HepG2 (cell line): Measurements from ENCODE around the gene SLC6A6. TPM values are rescaled to one million over a fixed set of nuclear protein-coding genes. Genes with fewer than 3 reads are reported as not detected.

Experiments used
- ERF ChIP-seq: IDR thresholded peaks from 2 replicates; pipeline ENCODE4 v1.6.1; 2018; ENCODE audit warnings: missing biosample characterization, missing genetic modification reagents
- GMEB1 ChIP-seq: sonication (generic); formaldehyde crosslinking; IDR thresholded peaks from 2 replicates; pipeline ENCODE4 v1.5.1; 2020; ENCODE audit warnings: missing genetic modification reagents, mild to moderate bottlenecking, borderline replicate concordance
- NFIB ChIP-seq: sonication (generic); formaldehyde crosslinking; IDR thresholded peaks from 2 replicates; pipeline ENCODE4 v1.9.0; 2021; ENCODE audit warnings: missing genetic modification reagents, mild to moderate bottlenecking, borderline replicate concordance
- RNF219 ChIP-seq: sonication (generic); formaldehyde crosslinking; IDR thresholded peaks from 2 replicates; pipeline ENCODE4 v1.5.0; 2020; ENCODE audit warnings: mild to moderate bottlenecking, missing genetic modification reagents
- RORA ChIP-seq: sonication (generic); formaldehyde crosslinking; IDR thresholded peaks from 2 replicates; pipeline ENCODE4 v1.5.0; 2020; ENCODE audit warnings: mild to moderate bottlenecking, missing genetic modification reagents, moderate library complexity
- SALL1 ChIP-seq: sonication (generic); formaldehyde crosslinking; IDR thresholded peaks from 2 replicates; pipeline ENCODE4 v1.8.0; 2022; ENCODE audit warnings: mild to moderate bottlenecking, missing genetic modification reagents
- SATB2 ChIP-seq: sonication (generic); formaldehyde crosslinking; IDR thresholded peaks from 2 replicates; pipeline ENCODE4 v1.5.0; 2020; ENCODE audit warnings: missing genetic modification reagents
- SRSF4 ChIP-seq: fragments of 200-400 bp; formaldehyde crosslinking; IDR thresholded peaks from one replicate; pipeline ENCODE4 v1.6.1; 2018; ENCODE audit warnings: mild to moderate bottlenecking, low read depth, low read length, moderate library complexity; ENCODE audit not compliant: poor library complexity, severe bottlenecking
- TCF12 ChIP-seq, 2 experiments: fragments of 450-650 bp in 1 of 2; sonication (generic) in 1 of 2; formaldehyde crosslinking in 1 of 2; IDR thresholded peaks; 2 replicates each; pipeline versions ENCODE4 v1.6.1 to v1.8.0; 2017 to 2022; ENCODE audit warnings: antibody characterized with exemption in 1 of 2, mild to moderate bottlenecking in 1 of 2, missing genetic modification reagents in 1 of 2, moderate library complexity in 1 of 2
- ZNF549 ChIP-seq: sonication (generic); formaldehyde crosslinking; IDR thresholded peaks from 2 replicates; pipeline ENCODE4 v1.5.0; 2020; ENCODE audit warnings: missing genetic modification reagents
- ZNF607 ChIP-seq: sonication (generic); formaldehyde crosslinking; IDR thresholded peaks from 2 replicates; pipeline ENCODE4 v1.5.1; 2020; ENCODE audit warnings: missing genetic modification reagents, mild to moderate bottlenecking, borderline replicate concordance
- ZNF674 ChIP-seq: sonication (generic); formaldehyde crosslinking; IDR thresholded peaks from 2 replicates; pipeline ENCODE4 v1.5.0; 2020; ENCODE audit warnings: low read depth, mild to moderate bottlenecking, missing genetic modification reagents
- ZNF800 ChIP-seq: sonication (generic); formaldehyde crosslinking; IDR thresholded peaks from 2 replicates; pipeline ENCODE4 v1.4.0; 2020; ENCODE audit warnings: missing genetic modification reagents
- ZNF841 ChIP-seq: sonication (generic); formaldehyde crosslinking; IDR thresholded peaks from 2 replicates; pipeline ENCODE4 v1.8.1; 2023; ENCODE audit warnings: missing genetic modification reagents, borderline replicate concordance
- ZSCAN22 ChIP-seq: sonication (generic); formaldehyde crosslinking; IDR thresholded peaks from 2 replicates; pipeline ENCODE4 v1.4.0; 2020; ENCODE audit warnings: mild to moderate bottlenecking, missing genetic modification reagents
- polyA plus RNA-seq, 8 experiments: library from polyadenylated mRNA; depleted of rRNA in 3 of 8; stranded (reverse) in 7 of 8; unstranded in 1 of 8; fragments of >200 nt; fragmentation: Illumina TruSeq in 4 of 8; extraction: Trizol in 4 of 8; gene quantifications; 2 replicates each; pipeline versions ENCODE4 v1.2.1 to v1.2.3, GENCODE V29; 2011 to 2016; ENCODE audit warnings: low read depth in 4 of 8, missing spikeins in 1 of 8, mixed read lengths in 1 of 8; ENCODE audit not compliant: insufficient read depth in 1 of 8
- total RNA-seq, 5 experiments: library from RNA; depleted of rRNA; stranded (reverse); fragments of >200 nt; fragmentation: Illumina TruSeq; extraction: Trizol; gene quantifications; 2 replicates each; pipeline ENCODE4 v1.2.3, GENCODE V29; 2016; ENCODE audit warnings: low read depth in 1 of 5
- TF ChIP-seq, protein P1 (sequence below): sonication (generic); formaldehyde crosslinking; IDR thresholded peaks from 2 replicates; pipeline ENCODE4 v1.4.0; 2020; ENCODE audit warnings: missing genetic modification reagents, borderline replicate concordance
- TF ChIP-seq, protein P2 (sequence below): sonication (generic); formaldehyde crosslinking; IDR thresholded peaks from 2 replicates; pipeline ENCODE4 v1.5.0; 2020; ENCODE audit warnings: missing genetic modification reagents
- TF ChIP-seq, protein P3 (sequence below): sonication (generic); formaldehyde crosslinking; IDR thresholded peaks from 2 replicates; pipeline ENCODE4 v1.8.1; 2023; ENCODE audit warnings: missing genetic modification reagents, mild to moderate bottlenecking, borderline replicate concordance

SLC6A6 gene
- total and polyA plus RNA-seq, 2 of the 13 experiments (the other 11 are each of a cell fraction or from before 2014, with no cell fraction given): 14.1 to 20.7 TPM

GRCh38 chr3:14402304-14402811, at the start of gene SLC6A6 (continued):
- TF ChIP-seq, protein P1, sequence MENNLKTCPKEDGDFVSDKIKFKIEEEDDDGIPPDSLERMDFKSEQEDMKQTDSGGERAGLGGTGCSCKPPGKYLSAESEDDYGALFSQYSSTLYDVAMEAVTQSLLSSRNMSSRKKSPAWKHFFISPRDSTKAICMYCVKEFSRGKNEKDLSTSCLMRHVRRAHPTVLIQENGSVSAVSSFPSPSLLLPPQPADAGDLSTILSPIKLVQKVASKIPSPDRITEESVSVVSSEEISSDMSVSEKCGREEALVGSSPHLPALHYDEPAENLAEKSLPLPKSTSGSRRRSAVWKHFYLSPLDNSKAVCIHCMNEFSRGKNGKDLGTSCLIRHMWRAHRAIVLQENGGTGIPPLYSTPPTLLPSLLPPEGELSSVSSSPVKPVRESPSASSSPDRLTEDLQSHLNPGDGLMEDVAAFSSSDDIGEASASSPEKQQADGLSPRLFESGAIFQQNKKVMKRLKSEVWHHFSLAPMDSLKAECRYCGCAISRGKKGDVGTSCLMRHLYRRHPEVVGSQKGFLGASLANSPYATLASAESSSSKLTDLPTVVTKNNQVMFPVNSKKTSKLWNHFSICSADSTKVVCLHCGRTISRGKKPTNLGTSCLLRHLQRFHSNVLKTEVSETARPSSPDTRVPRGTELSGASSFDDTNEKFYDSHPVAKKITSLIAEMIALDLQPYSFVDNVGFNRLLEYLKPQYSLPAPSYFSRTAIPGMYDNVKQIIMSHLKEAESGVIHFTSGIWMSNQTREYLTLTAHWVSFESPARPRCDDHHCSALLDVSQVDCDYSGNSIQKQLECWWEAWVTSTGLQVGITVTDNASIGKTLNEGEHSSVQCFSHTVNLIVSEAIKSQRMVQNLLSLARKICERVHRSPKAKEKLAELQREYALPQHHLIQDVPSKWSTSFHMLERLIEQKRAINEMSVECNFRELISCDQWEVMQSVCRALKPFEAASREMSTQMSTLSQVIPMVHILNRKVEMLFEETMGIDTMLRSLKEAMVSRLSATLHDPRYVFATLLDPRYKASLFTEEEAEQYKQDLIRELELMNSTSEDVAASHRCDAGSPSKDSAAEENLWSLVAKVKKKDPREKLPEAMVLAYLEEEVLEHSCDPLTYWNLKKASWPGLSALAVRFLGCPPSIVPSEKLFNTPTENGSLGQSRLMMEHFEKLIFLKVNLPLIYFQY (CRISPR knock-in tag): peak; percentile 90
- TF ChIP-seq SATB2 (CRISPR knock-in tag) (no peak), ZNF674 (CRISPR knock-in tag) (no peak), GMEB1 (CRISPR knock-in tag) (no peak; the same call in 1 of the 2 replicates), SRSF4 (no peak), RNF219 (CRISPR knock-in tag) (no peak), ZNF841 (CRISPR knock-in tag) (no peak), TCF12 (IDR thresholded peaks at IDR 0.05) (no peak), TCF12 (CRISPR knock-in tag; IDR thresholded peaks at IDR 0.05) (no peak), ZNF607 (peak; percentile 55; the same call in 1 of the 2 replicates), NFIB (no peak), ZSCAN22 (CRISPR knock-in tag) (no peak), ERF (CRISPR knock-in tag) (peak; percentile 86; the same call in 1 of the 2 replicates), SALL1 (peak; percentile 65), ZNF800 (peak; percentile 92), RORA (CRISPR knock-in tag) (no peak), ZNF549 (CRISPR knock-in tag) (no peak)
- TF ChIP-seq, protein P2, sequence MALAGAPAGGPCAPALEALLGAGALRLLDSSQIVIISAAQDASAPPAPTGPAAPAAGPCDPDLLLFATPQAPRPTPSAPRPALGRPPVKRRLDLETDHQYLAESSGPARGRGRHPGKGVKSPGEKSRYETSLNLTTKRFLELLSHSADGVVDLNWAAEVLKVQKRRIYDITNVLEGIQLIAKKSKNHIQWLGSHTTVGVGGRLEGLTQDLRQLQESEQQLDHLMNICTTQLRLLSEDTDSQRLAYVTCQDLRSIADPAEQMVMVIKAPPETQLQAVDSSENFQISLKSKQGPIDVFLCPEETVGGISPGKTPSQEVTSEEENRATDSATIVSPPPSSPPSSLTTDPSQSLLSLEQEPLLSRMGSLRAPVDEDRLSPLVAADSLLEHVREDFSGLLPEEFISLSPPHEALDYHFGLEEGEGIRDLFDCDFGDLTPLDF: peak; percentile 40; the same call in 1 of the 2 replicates
- TF ChIP-seq, protein P3, sequence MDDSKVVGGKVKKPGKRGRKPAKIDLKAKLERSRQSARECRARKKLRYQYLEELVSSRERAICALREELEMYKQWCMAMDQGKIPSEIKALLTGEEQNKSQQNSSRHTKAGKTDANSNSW: no peak
